HEK293 (cell line): ENCODE data around the gene HUNK.
A peak's percentile ranks its signal among the peaks of the same experiment; 100 is the strongest.

Experiments used
- CTCF ChIA-PET: fragments of 350-600 bp; formaldehyde crosslinking; extraction: SDS; loops from one replicate; lab custom pipeline; 2021; ENCODE audit warnings: antibody characterized with exemption; lab: Yijun Ruan, JAX
- POLR2A ChIA-PET: fragments of 300-600 bp; formaldehyde crosslinking; extraction: SDS; loops from one replicate; lab custom pipeline; 2020; ENCODE audit warnings: antibody characterized with exemption, inconsistent platforms; lab: Yijun Ruan, JAX
- H3K27ac ChIP-seq: fragments of 200-500 bp; sonication (Bioruptor generic); 2 replicates; pipeline ENCODE4 v1.5.1; 2014; ENCODE audit warnings: low read depth, low read length, control low read depth, inconsistent platforms; ENCODE audit errors: extremely low read depth
- H3K36me3 ChIP-seq, 2 experiments: fragments of 200-500 bp in 1 of 2; sonication (Bioruptor generic) in 1 of 2; 1 replicate in 1 of 2; 2 replicates in 1 of 2; pipeline ENCODE4 v1.5.1; 2014 to 2017; ENCODE audit warnings: inconsistent platforms in 2 of 2, low read length in 2 of 2; ENCODE audit not compliant: control insufficient read depth in 2 of 2, insufficient read depth in 1 of 2
- H3K4me1 ChIP-seq: fragments of 200-500 bp; sonication (Bioruptor generic); 2 replicates; pipeline ENCODE4 v1.5.1; 2014; ENCODE audit warnings: mild to moderate bottlenecking, low read length, inconsistent platforms; ENCODE audit not compliant: control insufficient read depth, insufficient read depth
- H3K4me3 ChIP-seq: 2 replicates; pipeline ENCODE4 v1.5.1; 2011; ENCODE audit warnings: low read depth, mild to moderate bottlenecking, control low read depth, low read length, moderate library complexity
- H3K9me3 ChIP-seq: fragments of 200-500 bp; sonication (Bioruptor generic); 2 replicates; pipeline ENCODE4 v1.5.1; 2014; ENCODE audit warnings: low read depth, low read length, inconsistent platforms; ENCODE audit not compliant: control insufficient read depth, insufficient read depth
- AEBP2 ChIP-seq: fragments of 450-650 bp; formaldehyde crosslinking; IDR thresholded peaks from 2 replicates; pipeline ENCODE4 v1.5.1; 2016; ENCODE audit warnings: missing biosample characterization, missing genetic modification characterization, borderline replicate concordance
- BCL11B ChIP-seq: fragments of 450-650 bp; formaldehyde crosslinking; IDR thresholded peaks from 2 replicates; pipeline ENCODE4 v1.5.1; 2016; ENCODE audit warnings: low read depth, missing biosample characterization, missing genetic modification characterization
- EGR2 ChIP-seq: fragments of 450-650 bp; formaldehyde crosslinking; IDR thresholded peaks from 2 replicates; pipeline ENCODE4 v1.5.1; 2016; ENCODE audit warnings: low read depth, missing biosample characterization, missing genetic modification characterization
- HOXA7 ChIP-seq: sonication (generic); formaldehyde crosslinking; IDR thresholded peaks from 2 replicates; pipeline ENCODE4 v1.8.1; 2022; ENCODE audit warnings: missing genetic modification reagents, borderline replicate concordance
- HOXC10 ChIP-seq: sonication (generic); formaldehyde crosslinking; IDR thresholded peaks from 2 replicates; pipeline ENCODE4 v1.8.1; 2023; ENCODE audit warnings: mild to moderate bottlenecking, missing genetic modification reagents
- SALL2 ChIP-seq: fragments of 450-650 bp; formaldehyde crosslinking; IDR thresholded peaks from 2 replicates; pipeline ENCODE4 v1.5.0; 2017; ENCODE audit warnings: missing biosample characterization, mild to moderate bottlenecking, missing genetic modification characterization, borderline replicate concordance
- ZBTB49 ChIP-seq: fragments of 450-650 bp; formaldehyde crosslinking; IDR thresholded peaks from 2 replicates; pipeline ENCODE4 v1.5.1; 2016; ENCODE audit warnings: missing biosample characterization, missing genetic modification characterization, low read depth
- ZNF10 ChIP-seq: fragments of 450-650 bp; formaldehyde crosslinking; IDR thresholded peaks from 2 replicates; pipeline ENCODE4 v1.5.1; 2017; ENCODE audit warnings: missing biosample characterization, missing genetic modification characterization
- ZNF157 ChIP-seq: fragments of 450-650 bp; formaldehyde crosslinking; IDR thresholded peaks from 2 replicates; pipeline ENCODE4 v1.5.1; 2016; ENCODE audit warnings: missing biosample characterization, missing genetic modification characterization
- ZNF184 ChIP-seq: fragments of 450-650 bp; IDR thresholded peaks from 2 replicates; pipeline ENCODE4 v1.5.1; 2018; ENCODE audit warnings: missing biosample characterization, mild to moderate bottlenecking, missing genetic modification characterization
- ZNF214 ChIP-seq: fragments of 450-650 bp; formaldehyde crosslinking; IDR thresholded peaks from 2 replicates; pipeline ENCODE4 v1.5.1; 2017; ENCODE audit warnings: missing biosample characterization, mild to moderate bottlenecking, missing genetic modification characterization, borderline replicate concordance
- ZNF221 ChIP-seq: fragments of 450-650 bp; formaldehyde crosslinking; IDR thresholded peaks from 2 replicates; pipeline ENCODE4 v1.5.1; 2017; ENCODE audit warnings: missing biosample characterization, missing genetic modification characterization, borderline replicate concordance
- ZNF223 ChIP-seq: fragments of 450-650 bp; formaldehyde crosslinking; IDR thresholded peaks from 2 replicates; pipeline ENCODE4 v1.5.1; 2016; ENCODE audit warnings: missing biosample characterization, missing genetic modification characterization
- ZNF26 ChIP-seq: fragments of 450-650 bp; formaldehyde crosslinking; IDR thresholded peaks from 2 replicates; pipeline ENCODE4 v1.5.1; 2016; ENCODE audit warnings: missing biosample characterization, missing genetic modification characterization
- ZNF398 ChIP-seq: fragments of 450-650 bp; formaldehyde crosslinking; IDR thresholded peaks from 2 replicates; pipeline ENCODE4 v1.5.1; 2017; ENCODE audit warnings: missing biosample characterization, missing genetic modification characterization
- ZNF555 ChIP-seq: fragments of 450-650 bp; formaldehyde crosslinking; conservative IDR thresholded peaks from 2 replicates; pipeline ENCODE4 v1.5.1; 2017; ENCODE audit warnings: missing biosample characterization, mild to moderate bottlenecking, missing genetic modification characterization, inconsistent platforms
- ZNF561 ChIP-seq: fragments of 450-650 bp; IDR thresholded peaks from 2 replicates; pipeline ENCODE4 v1.5.1; 2018; ENCODE audit warnings: missing biosample characterization, missing genetic modification characterization, borderline replicate concordance
- ZNF585B ChIP-seq: fragments of 450-650 bp; formaldehyde crosslinking; IDR thresholded peaks from 2 replicates; pipeline ENCODE4 v1.5.1; 2016; ENCODE audit warnings: missing biosample characterization, missing genetic modification characterization
- ZNF610 ChIP-seq: fragments of 450-650 bp; formaldehyde crosslinking; IDR thresholded peaks from 2 replicates; pipeline ENCODE4 v1.5.1; 2016; ENCODE audit warnings: missing biosample characterization, missing genetic modification characterization, borderline replicate concordance
- ZNF629 ChIP-seq: fragments of 450-650 bp; formaldehyde crosslinking; IDR thresholded peaks from 2 replicates; pipeline ENCODE4 v1.5.1; 2017; ENCODE audit warnings: missing biosample characterization, missing genetic modification characterization
- ZNF658 ChIP-seq: fragments of 450-650 bp; formaldehyde crosslinking; IDR thresholded peaks from 2 replicates; pipeline ENCODE4; 2016; ENCODE audit warnings: missing biosample characterization, missing genetic modification characterization
- ZSCAN30 ChIP-seq: fragments of 450-650 bp; IDR thresholded peaks from 2 replicates; pipeline ENCODE4 v1.5.1; 2018; ENCODE audit warnings: missing biosample characterization, mild to moderate bottlenecking, missing genetic modification characterization, moderate library complexity

The HUNK gene

GRCh38 chr21:31847761-31848160 is 25.1 kb upstream of the HUNK start:
- TF ChIP-seq ZNF214 (tag by site-specific recombination) (no peak), BCL11B (no peak)
- H3K27ac ChIP-seq = no peak overlapping the region
- POLR2A ChIA-PET = no interaction called here
- no peaks in the 10 kb centered on the region for H3K36me3 ChIP-seq
- CTCF ChIA-PET = interaction anchor here (1.0 to 2.8 kb wide), 4 partner anchors 12 to 62 kb away, joined by 3 to 18 read pairs (median 4); no protein-coding TSS in a partner anchor
- no peaks in the 10 kb centered on the region for H3K4me1 ChIP-seq
- no peak overlapping the region for H3K4me3 ChIP-seq
- H3K9me3 ChIP-seq = no peaks in the 10 kb centered on the region

- POLR2A ChIA-PET = no interaction called here
These were observed 24.4 kb upstream of the HUNK start for GRCh38 chr21:31848326-31848985.

GRCh38 chr21:31850886-31851285 is 21.9 kb upstream of the HUNK start:
- H3K27ac ChIP-seq = no peak overlapping the region
- TF ChIP-seq AEBP2 (no peak), ZSCAN30 (tag by site-specific recombination) (no peak), ZNF610 (no peak), ZNF398 (no peak), HOXC10 (no peak), ZNF555 (tag by site-specific recombination) (no peak), ZNF184 (tag by site-specific recombination) (no peak), ZNF221 (tag by site-specific recombination) (no peak), EGR2 (tag by site-specific recombination) (no peak), SALL2 (tag by site-specific recombination) (no peak), ZNF585B (tag by site-specific recombination) (no peak), ZNF223 (no peak), HOXA7 (CRISPR knock-in tag) (no peak), ZNF658 (no peak), ZNF26 (tag by site-specific recombination) (no peak), ZNF10 (tag by site-specific recombination) (no peak), ZNF561 (tag by site-specific recombination) (no peak)
- H3K36me3 ChIP-seq = no peaks in the 10 kb centered on the region
- POLR2A ChIA-PET = no interaction called here
- H3K4me1 ChIP-seq = no peaks in the 10 kb centered on the region
- CTCF ChIA-PET = interaction anchor here (0.5 kb wide), 1 partner anchor 384 kb away, joined by 3 read pairs; no protein-coding TSS in a partner anchor
- H3K9me3 ChIP-seq = no peaks in the 10 kb centered on the region
- no peak overlapping the region for H3K4me3 ChIP-seq

More at GRCh38 chr21:31848326-31848985, 24.4 kb upstream of the HUNK start:
- Histone ChIP-seq H3K4me3 (no peak overlapping the region), H3K27ac (no peak overlapping the region), H3K36me3 (no peaks in the 10 kb centered on the region), H3K9me3 (no peaks in the 10 kb centered on the region), H3K4me1 (no peaks in the 10 kb centered on the region)
- CTCF ChIA-PET = interaction anchor here (1.2 to 2.8 kb wide), 3 partner anchors 18 to 63 kb away, joined by 3 to 18 read pairs (median 4); no protein-coding TSS in a partner anchor
- TF ChIP-seq ZBTB49 (tag by site-specific recombination) = no peak
- TF ChIP-seq ZNF157 (tag by site-specific recombination) = peak; percentile 24; the same call in 1 of the 2 replicates
- no peak for TF ChIP-seq ZNF629
